WTC11 (cell line): ENCODE results near the gene POLR3B.

Experiments used
- FOXJ3 ChIP-seq: sonication (generic); formaldehyde crosslinking; IDR thresholded peaks from 2 replicates; pipeline ENCODE4 v1.9.0; 2021; ENCODE audit warnings: missing genetic modification reagents, mild to moderate bottlenecking, borderline replicate concordance
- IRF2 ChIP-seq: sonication (generic); formaldehyde crosslinking; IDR thresholded peaks from 2 replicates; pipeline ENCODE4 v1.8.0; 2022; ENCODE audit warnings: low read depth, missing genetic modification reagents, borderline replicate concordance
- MXD4 ChIP-seq: fragments of 250-450 bp; sonication (Bioruptor Pico); IDR thresholded peaks from 2 replicates; pipeline ENCODE4 v1.8.0; 2021; ENCODE audit warnings: mild to moderate bottlenecking, moderate library complexity, borderline replicate concordance
- NFYB ChIP-seq: sonication (generic); formaldehyde crosslinking; conservative IDR thresholded peaks from 2 replicates; pipeline ENCODE4 v1.8.0; 2022; ENCODE audit warnings: low read depth, missing genetic modification reagents
- TCF7 ChIP-seq: sonication (generic); formaldehyde crosslinking; IDR thresholded peaks from 2 replicates; pipeline ENCODE4 v1.8.0; 2022; ENCODE audit warnings: mild to moderate bottlenecking, low read depth, missing genetic modification reagents, moderate library complexity
- ZNF121 ChIP-seq: sonication (generic); formaldehyde crosslinking; IDR thresholded peaks from 2 replicates; pipeline ENCODE4 v1.8.0; 2023; ENCODE audit warnings: missing genetic modification reagents
- TF ChIP-seq, protein P1 (sequence below): sonication (generic); formaldehyde crosslinking; IDR thresholded peaks from 2 replicates; pipeline ENCODE4 v1.8.1; 2022; ENCODE audit warnings: mild to moderate bottlenecking, missing genetic modification reagents, moderate library complexity, borderline replicate concordance
- TF ChIP-seq, protein P2 (sequence below): fragments of 200-600 bp; IDR thresholded peaks from 2 replicates; pipeline ENCODE4 v1.8.0; 2022; ENCODE audit warnings: antibody characterized with exemption
- TF ChIP-seq, protein P3 (sequence below): sonication (generic); formaldehyde crosslinking; IDR thresholded peaks from 2 replicates; pipeline ENCODE4 v1.8.0; 2022; ENCODE audit warnings: mild to moderate bottlenecking, missing genetic modification reagents
- TF ChIP-seq, protein P4 (sequence below): sonication (generic); formaldehyde crosslinking; conservative IDR thresholded peaks from 2 replicates; pipeline ENCODE4 v1.8.1; 2022; ENCODE audit warnings: mild to moderate bottlenecking, missing genetic modification reagents

DNA sequence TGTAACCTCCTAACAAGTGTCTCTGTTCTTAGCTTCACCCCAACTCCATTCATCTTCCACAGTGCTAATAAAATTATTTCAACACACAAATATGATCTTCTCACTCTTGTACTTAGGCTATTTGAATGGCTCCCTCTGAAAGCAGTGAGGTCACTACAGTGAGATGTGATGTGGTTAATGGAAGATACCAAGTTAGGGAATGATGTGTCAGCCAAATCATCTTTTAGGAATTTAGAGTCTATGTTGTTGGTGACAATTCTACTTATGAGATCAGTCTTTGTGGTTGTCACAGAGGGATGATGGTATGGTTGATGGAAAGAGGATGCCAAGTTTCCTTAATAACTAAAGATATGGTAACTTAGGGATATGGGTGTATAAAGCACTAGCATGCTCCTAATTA is 57.6 kb downstream of the POLR3B start:
- TF ChIP-seq ZNF121 (CRISPR knock-in tag) (no peak), MXD4 (no peak), FOXJ3 (CRISPR knock-in tag) (no peak), IRF2 (CRISPR knock-in tag) (no peak), TCF7 (CRISPR knock-in tag) (no peak), NFYB (no peak)
- TF ChIP-seq, protein P1, sequence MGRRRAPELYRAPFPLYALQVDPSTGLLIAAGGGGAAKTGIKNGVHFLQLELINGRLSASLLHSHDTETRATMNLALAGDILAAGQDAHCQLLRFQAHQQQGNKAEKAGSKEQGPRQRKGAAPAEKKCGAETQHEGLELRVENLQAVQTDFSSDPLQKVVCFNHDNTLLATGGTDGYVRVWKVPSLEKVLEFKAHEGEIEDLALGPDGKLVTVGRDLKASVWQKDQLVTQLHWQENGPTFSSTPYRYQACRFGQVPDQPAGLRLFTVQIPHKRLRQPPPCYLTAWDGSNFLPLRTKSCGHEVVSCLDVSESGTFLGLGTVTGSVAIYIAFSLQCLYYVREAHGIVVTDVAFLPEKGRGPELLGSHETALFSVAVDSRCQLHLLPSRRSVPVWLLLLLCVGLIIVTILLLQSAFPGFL: no peak
- TF ChIP-seq, protein P2, sequence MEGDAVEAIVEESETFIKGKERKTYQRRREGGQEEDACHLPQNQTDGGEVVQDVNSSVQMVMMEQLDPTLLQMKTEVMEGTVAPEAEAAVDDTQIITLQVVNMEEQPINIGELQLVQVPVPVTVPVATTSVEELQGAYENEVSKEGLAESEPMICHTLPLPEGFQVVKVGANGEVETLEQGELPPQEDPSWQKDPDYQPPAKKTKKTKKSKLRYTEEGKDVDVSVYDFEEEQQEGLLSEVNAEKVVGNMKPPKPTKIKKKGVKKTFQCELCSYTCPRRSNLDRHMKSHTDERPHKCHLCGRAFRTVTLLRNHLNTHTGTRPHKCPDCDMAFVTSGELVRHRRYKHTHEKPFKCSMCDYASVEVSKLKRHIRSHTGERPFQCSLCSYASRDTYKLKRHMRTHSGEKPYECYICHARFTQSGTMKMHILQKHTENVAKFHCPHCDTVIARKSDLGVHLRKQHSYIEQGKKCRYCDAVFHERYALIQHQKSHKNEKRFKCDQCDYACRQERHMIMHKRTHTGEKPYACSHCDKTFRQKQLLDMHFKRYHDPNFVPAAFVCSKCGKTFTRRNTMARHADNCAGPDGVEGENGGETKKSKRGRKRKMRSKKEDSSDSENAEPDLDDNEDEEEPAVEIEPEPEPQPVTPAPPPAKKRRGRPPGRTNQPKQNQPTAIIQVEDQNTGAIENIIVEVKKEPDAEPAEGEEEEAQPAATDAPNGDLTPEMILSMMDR: no peak
- TF ChIP-seq, protein P3, sequence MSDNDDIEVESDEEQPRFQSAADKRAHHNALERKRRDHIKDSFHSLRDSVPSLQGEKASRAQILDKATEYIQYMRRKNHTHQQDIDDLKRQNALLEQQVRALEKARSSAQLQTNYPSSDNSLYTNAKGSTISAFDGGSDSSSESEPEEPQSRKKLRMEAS (CRISPR knock-in tag): no peak
- TF ChIP-seq, protein P4, sequence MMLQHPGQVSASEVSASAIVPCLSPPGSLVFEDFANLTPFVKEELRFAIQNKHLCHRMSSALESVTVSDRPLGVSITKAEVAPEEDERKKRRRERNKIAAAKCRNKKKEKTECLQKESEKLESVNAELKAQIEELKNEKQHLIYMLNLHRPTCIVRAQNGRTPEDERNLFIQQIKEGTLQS (CRISPR knock-in tag): no peak
